Measurements from ENCODE around the gene MRTFA.

DNA sequence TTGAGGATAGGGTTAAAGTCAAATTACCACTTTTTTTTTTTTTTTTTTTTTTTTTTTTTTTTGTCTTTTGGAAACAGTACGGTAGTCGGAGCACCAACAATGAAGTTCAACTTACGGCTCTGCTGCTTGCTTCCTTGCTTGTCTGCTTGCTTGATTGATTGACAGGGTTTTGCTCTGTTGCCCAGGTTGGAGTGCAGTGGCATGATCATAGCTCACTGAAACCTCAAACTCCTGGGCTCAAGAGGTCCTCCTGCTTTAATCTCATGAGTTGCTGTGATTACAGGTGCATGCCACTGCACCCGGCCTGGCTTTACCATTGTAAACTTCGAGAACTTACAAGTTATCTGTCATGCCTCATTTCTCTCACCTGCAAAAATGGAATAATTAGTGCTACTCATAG, 260.4 kb downstream of the MRTFA start:
- TF ChIP-seq CTCF (IDR thresholded peaks at IDR 0.05) (no peak), POLR2A (IDR thresholded peaks at IDR 0.05) (no peak)

Data from thyroid gland (tissue), 4 donors.